ENCODE measurements around the gene BAIAP2L2.

DNA sequence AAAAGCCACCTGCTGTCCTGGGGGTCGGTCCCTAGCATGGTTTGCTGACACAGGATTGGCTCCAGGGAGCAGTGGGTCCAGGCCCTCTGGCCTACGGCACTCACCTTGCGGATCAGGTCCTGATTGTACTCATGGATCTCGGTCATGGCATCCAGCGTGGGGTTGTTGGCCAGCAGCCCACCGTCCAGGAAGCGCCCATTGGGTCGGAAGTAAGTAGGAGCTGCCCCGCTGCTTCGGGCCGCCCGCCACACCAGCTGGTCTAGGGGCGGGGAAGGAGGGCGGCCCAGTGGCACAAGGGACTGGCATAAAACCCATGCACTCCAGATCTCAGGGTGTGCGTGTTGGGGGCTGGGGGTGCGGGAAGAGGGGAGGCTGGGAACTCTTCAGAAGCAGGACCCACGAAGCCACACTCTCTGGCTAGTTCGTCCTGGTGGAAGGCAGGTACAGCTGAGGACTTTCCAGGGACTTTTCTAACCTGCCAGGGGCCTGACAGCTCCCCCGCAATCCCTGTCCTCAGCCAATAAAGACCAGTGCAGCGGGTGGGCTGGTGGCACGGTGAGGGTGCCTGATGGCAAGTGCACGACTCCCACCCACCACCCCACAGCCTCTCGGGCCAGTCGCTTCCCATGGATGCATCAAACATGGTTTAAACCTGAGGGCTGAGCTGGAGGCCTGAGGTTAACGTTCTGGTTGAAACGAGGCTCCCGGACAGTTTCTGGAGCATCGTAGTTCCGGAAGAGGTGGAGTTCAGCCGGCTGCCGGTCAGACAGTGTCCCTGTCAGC lies 5.1 kb upstream of the BAIAP2L2 start:
- TF ChIP-seq, protein P1, sequence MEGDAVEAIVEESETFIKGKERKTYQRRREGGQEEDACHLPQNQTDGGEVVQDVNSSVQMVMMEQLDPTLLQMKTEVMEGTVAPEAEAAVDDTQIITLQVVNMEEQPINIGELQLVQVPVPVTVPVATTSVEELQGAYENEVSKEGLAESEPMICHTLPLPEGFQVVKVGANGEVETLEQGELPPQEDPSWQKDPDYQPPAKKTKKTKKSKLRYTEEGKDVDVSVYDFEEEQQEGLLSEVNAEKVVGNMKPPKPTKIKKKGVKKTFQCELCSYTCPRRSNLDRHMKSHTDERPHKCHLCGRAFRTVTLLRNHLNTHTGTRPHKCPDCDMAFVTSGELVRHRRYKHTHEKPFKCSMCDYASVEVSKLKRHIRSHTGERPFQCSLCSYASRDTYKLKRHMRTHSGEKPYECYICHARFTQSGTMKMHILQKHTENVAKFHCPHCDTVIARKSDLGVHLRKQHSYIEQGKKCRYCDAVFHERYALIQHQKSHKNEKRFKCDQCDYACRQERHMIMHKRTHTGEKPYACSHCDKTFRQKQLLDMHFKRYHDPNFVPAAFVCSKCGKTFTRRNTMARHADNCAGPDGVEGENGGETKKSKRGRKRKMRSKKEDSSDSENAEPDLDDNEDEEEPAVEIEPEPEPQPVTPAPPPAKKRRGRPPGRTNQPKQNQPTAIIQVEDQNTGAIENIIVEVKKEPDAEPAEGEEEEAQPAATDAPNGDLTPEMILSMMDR (IDR thresholded peaks at IDR 0.05), result no peak
- no peak for TF ChIP-seq POLR2A (IDR thresholded peaks at IDR 0.05)

Measured in testis (tissue), 2 donors.